GM13977 (cell line): ENCODE results near the gene ZNF783.
A peak's percentile ranks its signal among the peaks of the same experiment; 100 is the strongest.

Experiments used
- DNase-seq: peaks from one replicate; pipeline ENCODE4 v3.0.0; 2012; ENCODE audit warnings: low spot score
- in situ Hi-C: fragments of 300-500 bp; cut with MboI; formaldehyde crosslinking; loops from one replicate; pipeline ENCODE4 v1.12.0; 2022; ENCODE audit warnings: low sequenced_read_pairs, low pct_unique_long_range_greater_than_20kb, mixed read lengths, inconsistent platforms; ENCODE audit not compliant: unreplicated experiment
- TF ChIP-seq, protein P1 (sequence below): IDR thresholded peaks from 2 replicates; pipeline ENCODE4 v1.5.1; 2012; ENCODE audit warnings: mild to moderate bottlenecking, control low read depth; ENCODE audit not compliant: insufficient read depth; ENCODE audit errors: extremely low read depth, missing control alignments

Gene ZNF783

DNA sequence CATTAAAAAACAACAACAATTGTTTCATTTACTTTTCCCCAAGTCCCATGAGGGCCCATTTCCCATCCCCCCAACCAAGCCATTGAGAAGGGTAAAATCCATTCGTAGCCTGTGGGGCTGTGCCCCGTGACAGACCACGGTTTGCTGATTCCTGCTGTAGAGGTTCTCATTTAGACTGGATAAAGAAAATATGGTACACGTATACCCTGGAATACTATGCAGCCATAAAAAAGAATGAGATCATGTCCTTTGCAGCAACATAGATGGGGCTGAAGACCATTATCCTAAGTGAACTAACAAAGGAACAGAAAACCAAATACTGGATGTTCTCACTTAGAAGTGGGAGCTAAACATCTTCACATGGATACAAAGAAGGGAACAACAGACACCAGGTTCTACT, 44.9 kb downstream of the ZNF783 start:
- in situ Hi-C loops, result no loop called here
- TF ChIP-seq, protein P1, sequence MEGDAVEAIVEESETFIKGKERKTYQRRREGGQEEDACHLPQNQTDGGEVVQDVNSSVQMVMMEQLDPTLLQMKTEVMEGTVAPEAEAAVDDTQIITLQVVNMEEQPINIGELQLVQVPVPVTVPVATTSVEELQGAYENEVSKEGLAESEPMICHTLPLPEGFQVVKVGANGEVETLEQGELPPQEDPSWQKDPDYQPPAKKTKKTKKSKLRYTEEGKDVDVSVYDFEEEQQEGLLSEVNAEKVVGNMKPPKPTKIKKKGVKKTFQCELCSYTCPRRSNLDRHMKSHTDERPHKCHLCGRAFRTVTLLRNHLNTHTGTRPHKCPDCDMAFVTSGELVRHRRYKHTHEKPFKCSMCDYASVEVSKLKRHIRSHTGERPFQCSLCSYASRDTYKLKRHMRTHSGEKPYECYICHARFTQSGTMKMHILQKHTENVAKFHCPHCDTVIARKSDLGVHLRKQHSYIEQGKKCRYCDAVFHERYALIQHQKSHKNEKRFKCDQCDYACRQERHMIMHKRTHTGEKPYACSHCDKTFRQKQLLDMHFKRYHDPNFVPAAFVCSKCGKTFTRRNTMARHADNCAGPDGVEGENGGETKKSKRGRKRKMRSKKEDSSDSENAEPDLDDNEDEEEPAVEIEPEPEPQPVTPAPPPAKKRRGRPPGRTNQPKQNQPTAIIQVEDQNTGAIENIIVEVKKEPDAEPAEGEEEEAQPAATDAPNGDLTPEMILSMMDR, result no peak

DNA sequence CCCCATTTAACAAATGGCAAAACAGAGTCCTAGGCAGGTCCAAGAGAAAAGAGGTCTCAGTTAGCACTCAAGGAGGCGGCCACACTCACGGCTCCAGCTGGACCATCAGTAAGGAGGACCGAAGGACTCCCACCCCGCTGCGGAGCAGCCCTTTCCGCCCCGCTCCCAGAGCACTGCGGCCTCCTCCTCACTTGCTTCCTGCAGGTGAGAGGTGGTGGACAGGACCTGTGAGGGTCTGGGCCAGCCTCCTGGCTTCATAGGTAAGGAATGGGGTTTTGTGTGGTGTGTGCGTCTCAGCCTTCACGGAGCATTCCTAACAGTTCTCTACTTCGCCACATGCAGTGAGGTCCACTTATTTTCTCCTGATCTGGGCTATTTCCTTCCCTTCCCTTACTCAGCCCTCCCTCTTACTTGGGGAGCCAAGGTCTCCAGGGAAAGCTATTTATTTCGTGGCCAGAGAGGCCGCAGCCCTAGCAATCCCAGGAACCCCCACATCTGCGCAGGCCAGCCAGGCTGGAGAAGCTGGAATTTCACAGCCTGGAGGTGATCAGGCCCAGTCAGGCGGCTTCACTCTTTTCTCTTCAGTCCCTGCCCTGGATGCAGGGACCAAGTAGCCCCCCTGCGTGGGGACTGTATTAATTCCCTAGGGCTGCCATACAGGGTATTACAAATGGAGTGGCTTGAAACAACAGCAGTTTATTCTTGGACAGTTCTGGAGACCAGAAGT, 45.9 kb downstream of the ZNF783 start:
- TF ChIP-seq, protein P1, result no peak
- no peak for DNase-seq
- in situ Hi-C loops, result no loop called here

More for the DNA sequence above, 44.9 kb downstream of the ZNF783 start:
- DNase-seq, result no peak

DNA sequence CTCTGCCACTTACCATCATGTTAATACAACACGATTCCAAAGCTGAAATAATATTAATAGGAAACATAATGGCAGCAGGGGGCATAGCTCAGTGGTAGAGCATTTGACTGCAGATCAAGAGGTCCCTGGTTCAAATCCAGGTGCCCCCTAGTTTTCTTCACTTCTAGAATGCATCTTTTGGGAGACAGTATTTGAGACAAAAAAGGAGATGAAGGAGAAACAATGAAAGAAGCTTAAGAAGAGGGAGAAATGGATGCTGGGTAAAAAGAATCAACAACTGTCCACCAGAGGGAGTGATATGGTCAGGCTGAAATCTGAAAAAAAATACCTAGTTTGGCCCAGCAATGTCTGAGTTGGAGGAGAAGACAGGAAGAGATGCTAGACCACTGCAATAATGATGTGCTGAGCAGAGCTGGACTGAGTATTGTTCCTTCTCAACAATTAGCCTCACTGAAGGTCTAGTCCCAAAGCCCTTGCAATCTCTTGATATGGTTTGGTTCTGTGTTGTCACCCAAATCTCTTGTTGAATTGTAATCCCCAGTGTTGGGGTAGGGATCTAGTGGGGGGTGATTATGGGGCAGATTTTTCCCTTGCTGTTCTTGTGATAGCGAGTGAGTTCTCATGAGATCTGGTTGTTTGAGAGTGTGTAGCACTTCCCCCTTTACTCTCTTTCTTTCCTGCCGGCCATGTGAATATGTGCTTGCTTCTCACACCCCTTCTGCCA, 48.3 kb downstream of the ZNF783 start:
- DNase-seq, result peak; percentile 69
- TF ChIP-seq, protein P1, result peak; percentile 52
- in situ Hi-C loops, result no loop called here

DNA sequence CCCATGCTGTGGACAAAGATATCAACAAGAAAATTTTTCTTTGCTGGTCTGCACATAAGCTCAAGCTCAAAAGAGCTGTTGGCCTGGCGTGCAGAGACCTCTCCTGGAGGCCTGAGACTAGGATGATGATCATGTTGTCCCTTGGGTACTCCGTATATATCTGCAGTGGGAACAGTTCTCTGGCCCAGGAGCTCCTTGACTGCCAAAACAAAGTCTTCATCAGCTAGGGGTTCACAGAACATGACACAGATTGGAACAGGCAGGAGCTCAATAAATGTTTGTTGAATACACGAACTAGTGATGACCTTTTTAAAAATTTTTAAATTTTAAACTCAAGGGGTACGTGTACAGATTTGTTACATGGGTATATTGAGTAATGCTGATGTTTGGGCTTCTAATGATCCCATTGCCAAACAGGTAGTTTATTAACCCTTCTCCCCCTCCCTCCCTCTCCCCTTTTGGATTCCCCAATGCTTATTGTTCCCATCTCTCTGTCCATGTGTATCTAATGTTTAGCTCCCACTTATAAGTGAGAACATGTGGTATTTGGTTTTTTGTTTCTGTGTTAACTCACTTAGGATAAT, 49.1 kb downstream of the ZNF783 start:
- in situ Hi-C loops, result no loop called here
- DNase-seq, result no peak
- TF ChIP-seq, protein P1, result no peak

DNA sequence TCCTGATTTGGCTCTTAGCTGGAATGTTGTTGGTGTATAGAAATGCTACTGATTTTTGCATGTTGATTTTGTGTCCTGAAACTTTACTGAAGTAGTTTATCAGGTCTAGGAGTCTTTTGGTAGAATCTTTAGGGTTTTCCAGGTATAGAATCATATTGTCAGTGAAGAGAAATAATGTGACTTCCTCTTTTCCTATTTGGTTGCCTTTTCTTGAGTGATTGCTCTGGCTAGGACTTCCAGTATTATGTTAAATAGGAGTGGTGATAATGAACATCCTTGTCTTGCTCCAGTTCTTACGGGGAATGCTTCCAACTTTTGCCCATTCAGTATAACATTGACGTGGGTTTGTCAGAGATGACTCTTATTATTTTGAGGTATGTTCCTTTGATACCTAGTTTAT, 52.0 kb downstream of the ZNF783 start:
- TF ChIP-seq, protein P1, result no peak
- in situ Hi-C loops, result no loop called here
- no peak for DNase-seq

DNA sequence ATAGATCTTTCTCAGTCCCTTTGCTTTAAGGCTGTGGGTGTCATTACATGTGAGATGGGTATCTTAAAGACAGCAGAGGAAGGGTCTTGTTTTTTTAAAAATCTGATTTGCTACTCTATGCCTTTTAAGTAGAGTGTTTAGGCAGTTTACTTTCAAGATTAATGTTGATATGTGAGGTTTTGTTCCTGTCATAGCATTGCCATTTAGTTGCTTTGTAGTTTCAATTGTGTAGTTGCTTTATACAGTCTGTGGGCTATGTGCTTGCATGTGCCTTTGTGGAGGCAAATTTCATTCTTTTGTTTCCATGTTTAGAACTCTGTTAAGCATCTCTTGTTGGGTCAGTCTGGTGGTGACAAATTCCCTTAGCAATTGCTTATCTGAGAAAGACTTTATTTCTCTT, 54.6 kb downstream of the ZNF783 start:
- no peak for DNase-seq
- in situ Hi-C loops, result no loop called here
- TF ChIP-seq, protein P1, result no peak
